CD4-positive, CD25-positive, alpha-beta regulatory T cell (primary cell): ENCODE results near the gene RTCA. TPM values are rescaled to one million over a fixed set of nuclear protein-coding genes. Genes with fewer than 3 reads are reported as not detected.
"Not testable (repeated sequence)": the region's sequence is repeated elsewhere in the genome, so short reads cannot be mapped to it uniquely, and the experiment has no call there.

ENCODE experiments used
- ATAC-seq, 2 donors: fragments of 150-1000 bp; cut with Tn5 transposase; one replicate each; pipeline ENCODE4 v1.10.0; 2021; ENCODE audit warnings: low read depth in 2 of 2, moderate number of reproducible peaks in 2 of 2, moderate library complexity in 1 of 2
- DNase-seq, 3 donors: peaks; one replicate each; pipeline versions ENCODE4 v3.0.0 to v3.0.0-alpha.2; 2012 to 2022; ENCODE audit warnings: mixed read lengths in 1 of 3
- H3K27ac ChIP-seq: one replicate; pipeline ENCODE4 v1.7.0; 2013; ENCODE audit warnings: mild to moderate bottlenecking, low read length; ENCODE audit not compliant: insufficient read depth, poor library complexity, severe bottlenecking
- H3K27me3 ChIP-seq: one replicate; pipeline ENCODE4 v1.7.0; 2013; ENCODE audit warnings: low read length; ENCODE audit not compliant: control insufficient read depth, insufficient read depth
- H3K36me3 ChIP-seq: one replicate; pipeline ENCODE4 v1.7.0; 2013; ENCODE audit warnings: mild to moderate bottlenecking, low read length, moderate library complexity; ENCODE audit not compliant: control insufficient read depth, insufficient read depth
- H3K4me1 ChIP-seq: 2 replicates; pipeline ENCODE4 v1.7.0; 2013; ENCODE audit warnings: mild to moderate bottlenecking, low read length; ENCODE audit not compliant: insufficient read depth, control insufficient read depth, poor library complexity, severe bottlenecking
- H3K4me3 ChIP-seq: one replicate; pipeline ENCODE4 v1.7.0; 2013; ENCODE audit warnings: low read depth, mild to moderate bottlenecking, low read length, moderate library complexity
- H3K9me3 ChIP-seq, 2 experiments: 1 replicate in 1 of 2; 2 replicates in 1 of 2; pipeline ENCODE4 v1.7.0; 2013; ENCODE audit warnings: low read length in 2 of 2, mild to moderate bottlenecking in 1 of 2, moderate library complexity in 1 of 2; ENCODE audit not compliant: control insufficient read depth in 2 of 2
- H3K27ac Mint-ChIP-seq, 3 donors: one replicate each; pipeline ENCODE4 v1.8.0; 2020 to 2022; ENCODE audit warnings: mild to moderate bottlenecking in 3 of 3, mixed read lengths in 3 of 3, moderate library complexity in 2 of 3
- H3K27me3 Mint-ChIP-seq: one replicate; pipeline ENCODE4 v1.8.0; 2022; ENCODE audit warnings: mild to moderate bottlenecking, mixed read lengths
- H3K36me3 Mint-ChIP-seq: one replicate; pipeline ENCODE4 v1.8.0; 2020; ENCODE audit warnings: mixed read lengths
- H3K4me1 Mint-ChIP-seq, 4 donors: one replicate each; pipeline ENCODE4 v1.8.0; 2020 to 2022; ENCODE audit warnings: mixed read lengths in 4 of 4, mild to moderate bottlenecking in 1 of 4
- H3K4me3 Mint-ChIP-seq, 4 donors: one replicate each; pipeline ENCODE4 v1.8.0; 2020 to 2022; ENCODE audit warnings: mild to moderate bottlenecking in 4 of 4, mixed read lengths in 4 of 4, moderate library complexity in 3 of 4
- H3K9me3 Mint-ChIP-seq, 7 donors: one replicate each; pipeline ENCODE4 v1.8.0; 2020 to 2022; ENCODE audit warnings: mixed read lengths in 7 of 7, mild to moderate bottlenecking in 3 of 7, moderate library complexity in 2 of 7
- polyA plus RNA-seq, 4 donors: library from polyadenylated mRNA; unstranded; fragments of 300-500 nt; fragmentation: Illumina TruSeq; gene quantifications; one replicate each; pipeline ENCODE4 v1.2.3, GENCODE V29; 2021
- total RNA-seq: library from RNA; stranded (reverse); gene quantifications from one replicate; pipeline ENCODE4 v1.2.3, GENCODE V29; 2022

RTCA gene
- total and polyA plus RNA-seq, 5 donors from 2014 or later, result 25.9 to 49.9 (median 32.2) TPM

GRCh38 chr1:100321100-100321493 lies 55.1 kb downstream of the RTCA start:
- no peak for DNase-seq
- Mint-ChIP-seq H3K36me3 (no peaks in the 10 kb centered on the region), H3K4me1 (no peaks in the 10 kb centered on the region), H3K27ac (peak overlapping the region in 2 of 3 donors; percentile 33 to 38), H3K4me3 (no peak overlapping the region), H3K9me3 (peaks cover 3 to 23% (median 8%) of the 10 kb centered on the region in 7 donors), H3K27me3 (no peaks in the 10 kb centered on the region)
- H3K27ac ChIP-seq, result no peak overlapping the region
- H3K4me1 ChIP-seq, result no peaks in the 10 kb centered on the region
- H3K9me3 ChIP-seq, result peaks cover 12 to 17% of the 10 kb centered on the region in 2 experiments
- ATAC-seq, result no peak
- H3K27me3 ChIP-seq, result no peaks in the 10 kb centered on the region
- H3K4me3 ChIP-seq, result no peak overlapping the region
- no peaks in the 10 kb centered on the region for H3K36me3 ChIP-seq

DNA sequence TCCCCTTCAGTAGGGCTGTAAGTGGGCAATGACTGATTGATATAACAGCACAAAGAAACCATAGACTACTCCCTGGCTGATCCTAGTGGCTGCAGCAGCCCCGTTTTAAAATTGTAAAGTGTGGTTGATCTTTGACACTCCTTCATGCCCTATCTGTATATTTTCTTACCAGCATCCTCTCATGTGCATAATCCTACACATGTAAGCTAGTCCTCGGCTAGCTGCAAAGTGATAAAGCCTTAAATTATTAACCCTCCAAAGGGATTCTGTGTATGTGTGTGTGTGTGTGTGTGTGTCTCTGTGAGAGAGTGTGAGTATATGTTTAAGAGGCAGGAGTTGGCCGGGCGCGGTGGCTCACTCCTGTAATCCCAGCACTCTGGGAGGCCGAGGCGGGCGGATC lies 55.5 kb downstream of the RTCA start:
- Mint-ChIP-seq H3K27me3 (peaks cover 2% of the 10 kb centered on the region), H3K4me1 (no peaks in the 10 kb centered on the region), H3K4me3 (no peak overlapping the region), H3K9me3 (peaks cover 3 to 20% (median 8%) of the 10 kb centered on the region in 7 donors), H3K36me3 (no peaks in the 10 kb centered on the region), H3K27ac (peak overlapping the region in 1 of 3 donors; percentile 38)
- Histone ChIP-seq H3K27me3 (no peaks in the 10 kb centered on the region), H3K4me1 (no peaks in the 10 kb centered on the region), H3K36me3 (no peaks in the 10 kb centered on the region), H3K4me3 (no peak overlapping the region), H3K9me3 (peaks cover 9 to 14% of the 10 kb centered on the region in 2 experiments), H3K27ac (no peak overlapping the region)
- no peak for ATAC-seq
- DNase-seq, result no peak

- DNase-seq (no peak), ATAC-seq (no peak)
- peaks cover 2 to 18% (median 5%) of the 10 kb centered on the region in 7 donors for H3K9me3 Mint-ChIP-seq
- H3K27me3 Mint-ChIP-seq, result peaks cover 5% of the 10 kb centered on the region
- Histone ChIP-seq H3K4me1 (no peaks in the 10 kb centered on the region), H3K4me3 (no peak overlapping the region), H3K27ac (no peak overlapping the region), H3K27me3 (no peaks in the 10 kb centered on the region), H3K36me3 (no peaks in the 10 kb centered on the region), H3K9me3 (peaks cover 6 to 11% of the 10 kb centered on the region in 2 experiments)
- H3K4me1 Mint-ChIP-seq, result no peaks in the 10 kb centered on the region
- H3K36me3 Mint-ChIP-seq, result no peaks in the 10 kb centered on the region
- H3K4me3 Mint-ChIP-seq, result no peak overlapping the region
- peak overlapping the region in 1 of 3 donors; percentile 6 for H3K27ac Mint-ChIP-seq
Observed at GRCh38 chr1:100322436-100323211, 56.6 kb downstream of the RTCA start.

GRCh38 chr1:100323419-100324106 lies 57.5 kb downstream of the RTCA start:
- Mint-ChIP-seq H3K9me3 (peaks cover 2 to 18% (median 5%) of the 10 kb centered on the region in 7 donors), H3K27ac (no peak overlapping the region), H3K27me3 (peaks cover 5% of the 10 kb centered on the region), H3K4me3 (no peak overlapping the region), H3K36me3 (no peaks in the 10 kb centered on the region), H3K4me1 (no peaks in the 10 kb centered on the region)
- ATAC-seq (no peak), DNase-seq (no peak)
- no peaks in the 10 kb centered on the region for H3K4me1 ChIP-seq
- no peaks in the 10 kb centered on the region for H3K36me3 ChIP-seq
- no peaks in the 10 kb centered on the region for H3K27me3 ChIP-seq
- H3K9me3 ChIP-seq, result peaks cover 6 to 11% of the 10 kb centered on the region in 2 experiments
- no peak overlapping the region for H3K4me3 ChIP-seq
- H3K27ac ChIP-seq, result no peak overlapping the region

DNA sequence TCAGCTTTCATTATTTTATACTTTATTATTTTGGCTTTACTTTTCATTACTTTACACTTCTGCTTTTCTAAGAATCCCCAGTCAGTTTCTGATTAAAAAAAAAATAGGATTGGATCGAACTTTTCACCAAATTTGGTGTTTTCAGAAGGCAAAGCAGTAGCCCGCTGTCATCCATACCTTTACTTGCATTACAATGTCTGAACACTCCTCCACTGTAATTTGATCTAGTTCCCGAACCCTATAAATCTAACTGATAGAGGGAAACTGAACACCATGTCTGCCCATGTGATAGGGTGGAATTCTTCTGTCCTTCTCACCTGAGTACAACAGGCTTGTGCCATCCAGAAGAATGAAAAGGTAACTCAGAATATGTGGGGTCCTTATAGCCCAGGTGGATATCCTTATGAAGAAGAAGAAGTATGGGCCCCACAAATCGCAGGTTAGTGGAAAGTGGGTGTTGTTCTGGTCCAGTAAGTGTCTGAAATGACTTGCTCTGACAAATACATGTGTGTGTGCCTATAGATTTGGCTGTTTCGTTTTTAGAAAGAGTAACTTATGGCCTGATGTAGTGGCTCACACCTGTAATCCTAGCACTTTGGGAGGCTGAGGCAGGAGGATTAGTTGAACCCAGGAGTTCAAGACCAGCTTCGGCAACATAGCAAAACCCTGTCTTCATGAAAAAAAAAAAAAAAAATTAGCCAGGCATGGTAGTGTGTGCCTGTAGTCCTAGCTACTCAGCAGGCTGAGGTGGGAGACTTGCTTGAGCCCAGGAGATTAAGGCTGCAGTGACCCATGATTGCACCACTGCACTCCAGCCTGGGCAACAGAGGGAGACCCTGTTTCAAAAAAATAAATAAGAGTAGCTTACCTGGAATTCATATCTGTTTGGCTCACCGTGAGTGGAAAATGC lies 59.7 kb downstream of the RTCA start:
- peaks cover 5% of the 10 kb centered on the region for H3K27me3 Mint-ChIP-seq
- H3K4me3 Mint-ChIP-seq, result no peak overlapping the region
- no peaks in the 10 kb centered on the region for H3K36me3 ChIP-seq
- H3K9me3 Mint-ChIP-seq, result peaks cover 0 to 3% (median 0%) of the 10 kb centered on the region in 7 donors
- no peak overlapping the region for H3K4me3 ChIP-seq
- no peaks in the 10 kb centered on the region for H3K9me3 ChIP-seq
- DNase-seq (no peak), ATAC-seq (no peak)
- H3K36me3 Mint-ChIP-seq, result no peaks in the 10 kb centered on the region
- H3K27me3 ChIP-seq, result no peaks in the 10 kb centered on the region
- no peaks in the 10 kb centered on the region for H3K4me1 Mint-ChIP-seq
- no peaks in the 10 kb centered on the region for H3K4me1 ChIP-seq
- no peak overlapping the region for H3K27ac Mint-ChIP-seq
- H3K27ac ChIP-seq, result no peak overlapping the region

DNA sequence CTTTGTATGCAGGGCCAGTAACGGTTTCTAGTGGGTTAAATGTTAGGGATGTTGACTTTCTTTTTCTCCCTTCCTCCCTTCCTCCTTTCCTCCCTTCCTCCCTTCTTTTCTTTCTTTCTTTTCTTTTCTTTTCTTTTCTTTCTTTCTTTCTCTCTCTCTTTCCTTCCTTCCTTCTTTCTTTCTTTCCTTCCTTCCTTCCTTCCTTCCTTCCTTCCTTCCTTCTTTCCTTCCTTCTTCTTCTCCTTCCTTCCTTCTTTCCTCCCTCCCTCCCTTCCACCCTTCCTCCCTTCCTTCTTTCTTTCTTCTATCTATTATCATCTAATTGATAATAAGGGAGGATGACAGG lies 60.3 kb downstream of the RTCA start:
- H3K9me3 ChIP-seq, H3K36me3 ChIP-seq, H3K4me3 ChIP-seq, H3K9me3 Mint-ChIP-seq, H3K4me1 Mint-ChIP-seq, DNase-seq, H3K27me3 ChIP-seq, ATAC-seq, H3K4me3 Mint-ChIP-seq, H3K36me3 Mint-ChIP-seq, H3K27ac ChIP-seq, H3K27ac Mint-ChIP-seq, H3K4me1 ChIP-seq, H3K27me3 Mint-ChIP-seq: not testable (repeated sequence)

DNA sequence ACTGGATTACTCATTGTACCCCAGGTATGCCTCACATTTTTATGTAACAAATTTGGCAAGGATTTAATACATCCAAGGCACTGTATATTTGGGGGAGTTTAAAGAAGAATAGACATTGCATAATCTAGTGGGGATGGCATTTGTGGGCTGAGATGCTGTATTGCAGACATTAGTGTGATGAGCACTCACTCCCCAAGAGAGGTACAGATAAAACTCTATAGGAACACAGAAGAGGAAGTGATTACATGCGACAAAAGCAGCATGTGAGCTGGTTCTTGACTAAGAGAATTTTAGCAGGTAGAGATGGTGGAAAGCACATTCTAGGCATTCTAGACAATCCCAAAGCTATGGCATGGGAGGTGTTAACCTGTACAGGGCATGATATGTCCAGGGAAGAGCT lies 62.1 kb downstream of the RTCA start:
- no peaks in the 10 kb centered on the region for H3K4me1 ChIP-seq
- Mint-ChIP-seq H3K36me3 (no peaks in the 10 kb centered on the region), H3K4me1 (no peaks in the 10 kb centered on the region), H3K4me3 (no peak overlapping the region), H3K27me3 (peaks cover 5% of the 10 kb centered on the region), H3K9me3 (peaks cover 0 to 2% (median 0%) of the 10 kb centered on the region in 7 donors), H3K27ac (no peak overlapping the region)
- no peak overlapping the region for H3K27ac ChIP-seq
- H3K27me3 ChIP-seq, result no peaks in the 10 kb centered on the region
- DNase-seq, result no peak
- H3K36me3 ChIP-seq, result no peaks in the 10 kb centered on the region
- no peak overlapping the region for H3K4me3 ChIP-seq
- no peak for ATAC-seq
- H3K9me3 ChIP-seq, result no peaks in the 10 kb centered on the region
